ENCODE data around the gene PCCA.
"Not testable (repeated sequence)": the region's sequence is repeated elsewhere in the genome, so short reads cannot be mapped to it uniquely, and the experiment has no call there.

The PCCA gene

GRCh38 chr13:100247937-100248336 is 159.0 kb downstream of the PCCA start:
- DNase-seq: no peak

GRCh38 chr13:100254002-100254401 is 165.1 kb downstream of the PCCA start:
- DNase-seq: no peak

- no peak for DNase-seq
These were observed 173.5 kb downstream of the PCCA start for GRCh38 chr13:100262404-100262803.

- no peak for DNase-seq
These were observed 177.1 kb downstream of the PCCA start for GRCh38 chr13:100266026-100266425.

GRCh38 chr13:100269837-100270236 is 180.9 kb downstream of the PCCA start:
- no peak for DNase-seq

GRCh38 chr13:100273138-100273537 is 184.2 kb downstream of the PCCA start:
- no peak for DNase-seq

GRCh38 chr13:100273552-100273951 is 184.7 kb downstream of the PCCA start:
- DNase-seq: no peak

- DNase-seq: no peak
These were observed 186.1 kb downstream of the PCCA start for GRCh38 chr13:100274942-100275506.

GRCh38 chr13:100275746-100276145 is 186.9 kb downstream of the PCCA start:
- no peak for DNase-seq

- no peak for DNase-seq
These were observed 191.8 kb downstream of the PCCA start for GRCh38 chr13:100280681-100281080.

GRCh38 chr13:100282306-100282705 is 193.4 kb downstream of the PCCA start:
- DNase-seq: not testable (repeated sequence)

GRCh38 chr13:100290165-100290801 is 201.4 kb downstream of the PCCA start:
- DNase-seq: no peak

GRCh38 chr13:100291624-100292023 is 202.7 kb downstream of the PCCA start:
- DNase-seq: no peak

GRCh38 chr13:100297413-100297812 is 208.5 kb downstream of the PCCA start:
- no peak for DNase-seq

- DNase-seq: no peak
These were observed 209.3 kb downstream of the PCCA start for GRCh38 chr13:100298116-100298681.

GRCh38 chr13:100298691-100299090 is 209.8 kb downstream of the PCCA start:
- no peak for DNase-seq

GRCh38 chr13:100300243-100300642 is 211.3 kb downstream of the PCCA start:
- no peak for DNase-seq

- DNase-seq: no peak
These were observed 211.8 kb downstream of the PCCA start for GRCh38 chr13:100300708-100301107.

GRCh38 chr13:100301418-100301817 is 212.5 kb downstream of the PCCA start:
- no peak for DNase-seq

GRCh38 chr13:100302391-100302790 is 213.5 kb downstream of the PCCA start:
- no peak for DNase-seq

- DNase-seq: no peak
These were observed 215.3 kb downstream of the PCCA start for GRCh38 chr13:100304229-100304628.

GRCh38 chr13:100305398-100305797 is 216.5 kb downstream of the PCCA start:
- DNase-seq: no peak

GRCh38 chr13:100306030-100306429 is 217.1 kb downstream of the PCCA start:
- no peak for DNase-seq

GRCh38 chr13:100306434-100306999 is 217.6 kb downstream of the PCCA start:
- no peak for DNase-seq
